ENCODE measurements around the gene TMPRSS7. TPM values are rescaled to one million over a fixed set of nuclear protein-coding genes. Genes with fewer than 3 reads are reported as not detected.
"Not testable (repeated sequence)": the region's sequence is repeated elsewhere in the genome, so short reads cannot be mapped to it uniquely, and the experiment has no call there.

Gene TMPRSS7
- total RNA-seq, 2 experiments from 2014 or later, result not detected

- H3K9me3 Mint-ChIP-seq (ENCODE audit: low read depth), result no peaks in the 10 kb centered on the region
- no peak for ATAC-seq
- no peak for DNase-seq
- CTCF ChIA-PET, result interaction anchor here (1.0 to 2.4 kb wide), 5 partner anchors 10 to 86 kb away, joined by 3 to 11 read pairs (median 3); no protein-coding TSS in a partner anchor
- H3K4me3 Mint-ChIP-seq, result no peak overlapping the region
- H3K27ac Mint-ChIP-seq, result no peak overlapping the region
- no peaks in the 10 kb centered on the region for H3K36me3 Mint-ChIP-seq
- peaks cover 33% of the 10 kb centered on the region for H3K4me1 Mint-ChIP-seq
- peaks cover 9% of the 10 kb centered on the region for H3K27me3 Mint-ChIP-seq
Observed at GRCh38 chr3:112053229-112053628, 18.7 kb downstream of the TMPRSS7 start.

GRCh38 chr3:112056451-112056929 lies 22.0 kb downstream of the TMPRSS7 start:
- DNase-seq (peak; percentile 48), ATAC-seq (peak; percentile 88)
- Mint-ChIP-seq H3K4me1 (peaks cover 33% of the 10 kb centered on the region), H3K4me3 (peak overlapping the region; percentile 40), H3K36me3 (no peaks in the 10 kb centered on the region), H3K27ac (peak overlapping the region; percentile 53), H3K9me3 (ENCODE audit: low read depth) (no peaks in the 10 kb centered on the region), H3K27me3 (peaks cover 9% of the 10 kb centered on the region)
- CTCF ChIA-PET, result interaction anchor here (0.8 to 1.2 kb wide), 3 partner anchors 12 to 238 kb away, joined by 3 to 5 read pairs (median 4); partner anchors contain the start of gene SLC9C1

- H3K27ac Mint-ChIP-seq, result no peak overlapping the region
- H3K4me1 Mint-ChIP-seq, result peaks cover 22% of the 10 kb centered on the region
- no peak for ATAC-seq
- CTCF ChIA-PET, result no interaction called here
- no peak for DNase-seq
- H3K27me3 Mint-ChIP-seq, result peaks cover 2% of the 10 kb centered on the region
- H3K4me3 Mint-ChIP-seq, result no peak overlapping the region
- H3K36me3 Mint-ChIP-seq, result no peaks in the 10 kb centered on the region
- H3K9me3 Mint-ChIP-seq (ENCODE audit: low read depth), result no peaks in the 10 kb centered on the region
Observed at GRCh38 chr3:112059497-112059896, 25.0 kb downstream of the TMPRSS7 start.

- Mint-ChIP-seq H3K36me3 (no peaks in the 10 kb centered on the region), H3K4me3 (no peak overlapping the region), H3K27ac (no peak overlapping the region), H3K9me3 (ENCODE audit: low read depth) (no peaks in the 10 kb centered on the region), H3K27me3 (peaks cover 2% of the 10 kb centered on the region), H3K4me1 (peaks cover 18% of the 10 kb centered on the region)
- no peak for ATAC-seq
- CTCF ChIA-PET, result no interaction called here
- DNase-seq, result no peak
Observed at GRCh38 chr3:112061152-112061551, 26.6 kb downstream of the TMPRSS7 start.

DNA sequence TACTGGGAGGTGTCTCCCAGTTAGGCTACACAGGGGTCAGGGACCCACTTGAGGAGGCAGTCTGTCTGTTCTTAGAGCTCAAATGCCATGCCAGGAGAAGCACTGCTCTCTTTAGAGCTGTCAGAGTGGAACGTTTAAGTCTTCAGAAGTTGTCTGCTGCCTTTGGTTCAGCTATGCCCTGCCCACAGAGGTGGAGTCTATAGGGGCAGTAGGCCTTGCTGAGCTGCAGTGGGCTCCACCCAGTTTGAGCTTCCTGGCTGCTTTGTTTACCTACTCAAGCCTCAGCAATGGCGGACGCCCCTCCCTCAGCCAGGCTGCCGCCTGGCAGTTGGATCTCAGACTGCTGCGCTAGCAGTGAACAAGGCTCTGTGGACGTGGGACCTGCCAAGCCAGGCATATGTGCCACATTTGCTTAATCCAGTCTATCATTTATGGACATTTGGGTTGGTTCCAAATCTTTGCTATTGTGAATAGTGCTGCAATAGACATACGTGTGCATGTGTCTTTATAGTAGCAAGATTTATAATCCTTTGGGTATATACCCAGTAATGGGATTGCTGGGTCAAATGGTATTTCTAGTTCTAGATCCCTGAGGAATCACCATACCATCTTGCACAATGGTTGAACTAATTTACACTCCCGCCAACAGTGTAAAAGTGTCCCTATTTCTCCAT lies 38.0 kb downstream of the TMPRSS7 start:
- H3K4me1 Mint-ChIP-seq, result peaks cover 23% of the 10 kb centered on the region
- ATAC-seq (peak; percentile 60), DNase-seq (peak; percentile 79)
- H3K9me3 Mint-ChIP-seq (ENCODE audit: low read depth); H3K36me3 Mint-ChIP-seq; H3K4me3 Mint-ChIP-seq; H3K27me3 Mint-ChIP-seq: not testable (repeated sequence)
- H3K27ac Mint-ChIP-seq, result peak overlapping the region; percentile 66
- CTCF ChIA-PET, result interaction anchor here (0.7 to 1.0 kb wide), 2 partner anchors 59 to 1347 kb away, joined by 3 read pairs; no protein-coding TSS in a partner anchor

DNA sequence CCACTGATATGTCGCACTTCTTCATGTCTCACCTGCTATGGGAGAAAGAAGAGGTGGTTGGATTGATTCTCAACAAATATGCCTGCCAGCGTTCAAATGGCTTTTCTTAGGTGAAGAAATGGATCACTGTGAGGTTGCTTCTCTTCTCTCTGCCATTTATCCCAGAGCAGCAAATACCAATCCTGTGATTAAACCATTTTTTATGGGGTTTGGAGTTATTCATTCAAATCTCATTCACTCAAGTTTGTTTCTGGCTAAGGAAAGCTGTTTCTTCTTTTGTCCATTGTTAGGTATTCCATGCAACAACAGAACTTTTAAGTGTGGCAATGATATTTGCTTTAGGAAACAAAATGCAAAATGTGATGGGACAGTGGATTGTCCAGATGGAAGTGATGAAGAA lies 39.5 kb downstream of the TMPRSS7 start:
- ATAC-seq, result no peak
- H3K9me3 Mint-ChIP-seq (ENCODE audit: low read depth), result peaks cover 2% of the 10 kb centered on the region

GRCh38 chr3:112074616-112075497 lies 40.3 kb downstream of the TMPRSS7 start:
- Mint-ChIP-seq H3K9me3 (ENCODE audit: low read depth) (peaks cover 2% of the 10 kb centered on the region), H3K4me1 (peaks cover 25% of the 10 kb centered on the region), H3K36me3 (peaks cover 3% of the 10 kb centered on the region), H3K27ac (peak overlapping the region; percentile 72), H3K4me3 (no peak overlapping the region), H3K27me3 (peaks cover 3% of the 10 kb centered on the region)
- CTCF ChIA-PET, result no interaction called here
- ATAC-seq, result peak; percentile 89
- peak; percentile 56 for DNase-seq

More for the DNA sequence above, 39.5 kb downstream of the TMPRSS7 start:
- Mint-ChIP-seq H3K4me3 (no peak overlapping the region), H3K4me1 (peaks cover 25% of the 10 kb centered on the region), H3K27ac (no peak overlapping the region), H3K27me3 (no peaks in the 10 kb centered on the region), H3K36me3 (peaks cover 3% of the 10 kb centered on the region)
- CTCF ChIA-PET, result no interaction called here
- no peak for DNase-seq

- Mint-ChIP-seq H3K4me1 (peaks cover 15% of the 10 kb centered on the region), H3K9me3 (ENCODE audit: low read depth) (no peaks in the 10 kb centered on the region), H3K27me3 (peaks cover 8% of the 10 kb centered on the region), H3K4me3 (no peak overlapping the region), H3K27ac (no peak overlapping the region), H3K36me3 (no peaks in the 10 kb centered on the region)
- no peak for DNase-seq
- CTCF ChIA-PET, result interaction anchor here (1.1 kb wide), 1 partner anchor 12 kb away, joined by 3 read pairs; no protein-coding TSS in a partner anchor
- no peak for ATAC-seq
Observed at GRCh38 chr3:112078125-112079083, 43.9 kb downstream of the TMPRSS7 start.

GRCh38 chr3:112083239-112083638 lies 48.7 kb downstream of the TMPRSS7 start:
- Mint-ChIP-seq H3K36me3 (peaks cover 1% of the 10 kb centered on the region), H3K27ac (no peak overlapping the region)
- no peak for ATAC-seq

GRCh38 chr3:112084980-112085705 lies 50.6 kb downstream of the TMPRSS7 start:
- Mint-ChIP-seq H3K36me3 (peaks cover 1% of the 10 kb centered on the region), H3K4me1 (peaks cover 24% of the 10 kb centered on the region), H3K9me3 (ENCODE audit: low read depth) (no peaks in the 10 kb centered on the region), H3K27me3 (peaks cover 22% of the 10 kb centered on the region), H3K4me3 (peak overlapping the region; percentile 74), H3K27ac (no peak overlapping the region)
- ATAC-seq, result no peak
- DNase-seq, result no peak
- CTCF ChIA-PET, result interaction anchor here (1.3 kb wide), 1 partner anchor 26 kb away, joined by 4 read pairs; no protein-coding TSS in a partner anchor

More at GRCh38 chr3:112083239-112083638, 48.7 kb downstream of the TMPRSS7 start:
- Mint-ChIP-seq H3K4me1 (peaks cover 19% of the 10 kb centered on the region), H3K4me3 (no peak overlapping the region), H3K9me3 (ENCODE audit: low read depth) (no peaks in the 10 kb centered on the region), H3K27me3 (peaks cover 25% of the 10 kb centered on the region)
- no peak for DNase-seq
- CTCF ChIA-PET, result no interaction called here

- Mint-ChIP-seq H3K27me3 (peaks cover 22% of the 10 kb centered on the region), H3K4me3 (peak overlapping the region; percentile 74), H3K36me3 (peaks cover 1% of the 10 kb centered on the region), H3K4me1 (peaks cover 29% of the 10 kb centered on the region), H3K9me3 (ENCODE audit: low read depth) (no peaks in the 10 kb centered on the region), H3K27ac (no peak overlapping the region)
- DNase-seq (no peak), ATAC-seq (no peak)
- CTCF ChIA-PET, result interaction anchor here (1.3 kb wide), 1 partner anchor 26 kb away, joined by 4 read pairs; no protein-coding TSS in a partner anchor
Observed at GRCh38 chr3:112085735-112086075, 51.2 kb downstream of the TMPRSS7 start.
